ENCODE results near the gene SPDYE6. TPM values are rescaled to one million over a fixed set of nuclear protein-coding genes. Genes with fewer than 3 reads are reported as not detected.
"Not testable (repeated sequence)": the region's sequence is repeated elsewhere in the genome, so short reads cannot be mapped to it uniquely, and the experiment has no call there.

The SPDYE6 gene
- total RNA-seq, 1 donor from 2014 or later: not detected

DNA sequence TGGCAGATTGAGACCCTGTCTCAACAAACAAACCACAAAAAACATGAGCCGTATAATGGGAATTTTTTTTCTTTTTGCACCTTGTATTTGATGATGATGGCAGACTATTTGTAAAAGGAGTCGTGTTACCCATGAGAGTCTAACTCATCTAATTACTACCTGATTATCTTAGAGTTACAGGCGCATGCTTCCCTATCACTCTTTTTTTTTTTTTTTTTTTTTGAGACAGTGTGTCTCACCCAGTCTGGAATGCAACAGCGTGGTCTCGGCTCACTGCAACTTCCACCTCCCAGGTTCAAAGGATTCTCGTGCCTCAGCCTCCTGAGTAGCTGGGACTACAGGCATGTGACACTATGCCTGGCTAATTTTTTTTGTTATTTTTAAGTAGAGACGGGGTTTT lies 9.1 kb upstream of the SPDYE6 start:
- peaks cover 17% of the 10 kb centered on the region for H3K36me3 Mint-ChIP-seq (ENCODE audit: unreplicated experiment)
- H3K4me1 Mint-ChIP-seq (ENCODE audit: unreplicated experiment): peaks cover 14% of the 10 kb centered on the region
- H3K4me3 Mint-ChIP-seq (ENCODE audit: unreplicated experiment): peak overlapping the region; percentile 48
- not testable (repeated sequence) for H3K27me3 Mint-ChIP-seq (ENCODE audit: unreplicated experiment); DNase-seq (ENCODE audit: extremely low spot score, unreplicated experiment); H3K27ac Mint-ChIP-seq (ENCODE audit: unreplicated experiment); H3K9me3 Mint-ChIP-seq (ENCODE audit: unreplicated experiment)

DNA sequence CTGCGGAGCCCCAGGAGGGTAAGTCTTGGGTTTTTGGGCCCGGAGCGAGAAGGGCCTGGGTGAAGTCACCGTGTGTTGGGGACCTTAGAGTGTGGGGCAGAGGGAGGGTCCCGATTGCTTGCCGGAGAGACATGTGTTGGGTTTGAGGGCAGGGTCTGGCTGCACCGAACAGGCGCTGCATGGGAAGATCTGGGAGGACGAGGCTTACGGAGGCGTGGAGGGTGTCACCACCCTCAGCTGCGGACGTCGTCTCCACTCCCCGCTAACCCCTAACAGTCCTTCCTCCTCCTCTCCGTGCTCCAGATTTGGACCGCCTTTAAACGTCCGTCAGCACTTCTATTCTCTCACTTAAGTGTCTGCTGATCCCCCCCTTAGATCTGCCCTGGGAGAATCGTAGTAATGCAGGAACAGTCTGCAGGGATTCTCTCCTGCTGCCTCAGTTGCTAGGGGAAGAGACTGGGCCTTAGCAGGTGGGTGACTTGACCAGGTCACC lies 8.2 kb upstream of the SPDYE6 start:
- Mint-ChIP-seq H3K4me1 (ENCODE audit: unreplicated experiment) (peaks cover 14% of the 10 kb centered on the region), H3K36me3 (ENCODE audit: unreplicated experiment) (peaks cover 11% of the 10 kb centered on the region), H3K4me3 (ENCODE audit: unreplicated experiment) (peak overlapping the region; percentile 90), H3K27ac (ENCODE audit: unreplicated experiment) (peak overlapping the region; percentile 75)
- not testable (repeated sequence) for H3K9me3 Mint-ChIP-seq (ENCODE audit: unreplicated experiment); DNase-seq (ENCODE audit: extremely low spot score, unreplicated experiment); H3K27me3 Mint-ChIP-seq (ENCODE audit: unreplicated experiment)

DNA sequence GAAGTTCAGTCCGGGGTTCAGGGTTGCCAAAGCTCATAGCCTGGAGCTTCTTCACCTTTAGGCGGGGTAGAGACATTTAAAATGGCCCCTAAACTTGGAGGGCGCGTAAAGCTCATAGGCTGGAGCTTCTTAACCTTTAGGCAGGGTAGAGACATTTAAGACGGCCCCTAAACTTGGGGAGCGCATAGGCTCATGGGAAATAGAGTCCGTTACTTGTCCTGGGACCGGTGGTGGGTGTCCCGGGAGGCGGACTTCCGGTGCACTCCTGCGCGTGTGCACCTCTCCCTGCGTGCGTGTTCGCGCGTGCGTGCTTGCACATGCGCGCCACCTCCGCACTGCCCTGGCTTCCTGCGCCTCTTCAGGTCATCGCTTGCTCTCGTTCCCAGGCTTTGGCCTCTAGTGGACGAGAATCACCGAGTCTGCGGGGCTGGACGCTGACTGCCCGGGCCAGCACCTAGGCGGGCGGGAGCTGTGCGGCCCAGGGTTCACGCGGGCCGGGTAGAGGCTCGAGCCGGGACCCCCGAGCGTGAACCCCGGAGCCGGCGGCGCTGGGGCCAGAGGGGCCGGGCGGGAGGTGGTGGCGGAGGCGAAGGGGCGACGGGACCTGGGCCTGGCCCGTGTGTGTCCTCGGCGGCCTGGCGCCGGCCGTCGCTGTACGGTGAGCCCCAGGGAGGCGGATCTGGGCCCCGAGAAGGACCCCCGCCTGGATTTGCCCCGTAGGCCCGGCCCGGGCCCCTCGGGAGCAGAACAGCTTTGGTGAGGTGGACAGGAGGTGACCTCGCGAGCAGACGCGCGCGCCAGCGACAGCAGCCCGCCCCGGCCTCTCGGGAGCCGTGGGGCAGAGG lies 7.5 kb upstream of the SPDYE6 start:
- Mint-ChIP-seq H3K4me3 (ENCODE audit: unreplicated experiment) (peak overlapping the region; percentile 90), H3K4me1 (ENCODE audit: unreplicated experiment) (peaks cover 14% of the 10 kb centered on the region), H3K27ac (ENCODE audit: unreplicated experiment) (peak overlapping the region; percentile 89), H3K36me3 (ENCODE audit: unreplicated experiment) (peaks cover 11% of the 10 kb centered on the region)
- not testable (repeated sequence) for H3K9me3 Mint-ChIP-seq (ENCODE audit: unreplicated experiment); H3K27me3 Mint-ChIP-seq (ENCODE audit: unreplicated experiment)
- TF ChIP-seq, protein P1, sequence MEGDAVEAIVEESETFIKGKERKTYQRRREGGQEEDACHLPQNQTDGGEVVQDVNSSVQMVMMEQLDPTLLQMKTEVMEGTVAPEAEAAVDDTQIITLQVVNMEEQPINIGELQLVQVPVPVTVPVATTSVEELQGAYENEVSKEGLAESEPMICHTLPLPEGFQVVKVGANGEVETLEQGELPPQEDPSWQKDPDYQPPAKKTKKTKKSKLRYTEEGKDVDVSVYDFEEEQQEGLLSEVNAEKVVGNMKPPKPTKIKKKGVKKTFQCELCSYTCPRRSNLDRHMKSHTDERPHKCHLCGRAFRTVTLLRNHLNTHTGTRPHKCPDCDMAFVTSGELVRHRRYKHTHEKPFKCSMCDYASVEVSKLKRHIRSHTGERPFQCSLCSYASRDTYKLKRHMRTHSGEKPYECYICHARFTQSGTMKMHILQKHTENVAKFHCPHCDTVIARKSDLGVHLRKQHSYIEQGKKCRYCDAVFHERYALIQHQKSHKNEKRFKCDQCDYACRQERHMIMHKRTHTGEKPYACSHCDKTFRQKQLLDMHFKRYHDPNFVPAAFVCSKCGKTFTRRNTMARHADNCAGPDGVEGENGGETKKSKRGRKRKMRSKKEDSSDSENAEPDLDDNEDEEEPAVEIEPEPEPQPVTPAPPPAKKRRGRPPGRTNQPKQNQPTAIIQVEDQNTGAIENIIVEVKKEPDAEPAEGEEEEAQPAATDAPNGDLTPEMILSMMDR (IDR thresholded peaks at IDR 0.05): peak; percentile 10
- DNase-seq (ENCODE audit: extremely low spot score, unreplicated experiment): peak; percentile 97

DNA sequence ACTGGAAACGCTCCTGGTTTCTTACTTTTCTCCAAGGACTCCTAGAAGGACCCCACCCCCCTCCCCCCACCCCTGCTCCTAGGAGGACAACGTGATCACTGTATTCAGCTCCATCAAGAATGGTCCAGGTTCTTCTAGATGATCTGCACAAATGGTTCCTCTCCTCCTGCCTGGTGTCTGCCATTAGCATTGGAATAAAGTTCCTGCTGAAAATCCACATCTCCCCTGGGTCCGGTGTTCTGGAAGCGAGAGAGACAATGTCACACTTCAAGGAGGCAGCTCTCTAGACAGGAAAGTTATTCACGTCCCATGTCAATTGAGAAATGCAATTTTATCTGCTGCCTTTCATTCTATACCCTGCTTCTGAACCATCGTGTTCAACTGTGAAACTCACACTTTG lies 9.3 kb downstream of the SPDYE6 start:
- H3K4me3 Mint-ChIP-seq (ENCODE audit: unreplicated experiment); H3K36me3 Mint-ChIP-seq (ENCODE audit: unreplicated experiment); H3K27ac Mint-ChIP-seq (ENCODE audit: unreplicated experiment); DNase-seq (ENCODE audit: extremely low spot score, unreplicated experiment); H3K9me3 Mint-ChIP-seq (ENCODE audit: unreplicated experiment); H3K4me1 Mint-ChIP-seq (ENCODE audit: unreplicated experiment); H3K27me3 Mint-ChIP-seq (ENCODE audit: unreplicated experiment): not testable (repeated sequence)

DNA sequence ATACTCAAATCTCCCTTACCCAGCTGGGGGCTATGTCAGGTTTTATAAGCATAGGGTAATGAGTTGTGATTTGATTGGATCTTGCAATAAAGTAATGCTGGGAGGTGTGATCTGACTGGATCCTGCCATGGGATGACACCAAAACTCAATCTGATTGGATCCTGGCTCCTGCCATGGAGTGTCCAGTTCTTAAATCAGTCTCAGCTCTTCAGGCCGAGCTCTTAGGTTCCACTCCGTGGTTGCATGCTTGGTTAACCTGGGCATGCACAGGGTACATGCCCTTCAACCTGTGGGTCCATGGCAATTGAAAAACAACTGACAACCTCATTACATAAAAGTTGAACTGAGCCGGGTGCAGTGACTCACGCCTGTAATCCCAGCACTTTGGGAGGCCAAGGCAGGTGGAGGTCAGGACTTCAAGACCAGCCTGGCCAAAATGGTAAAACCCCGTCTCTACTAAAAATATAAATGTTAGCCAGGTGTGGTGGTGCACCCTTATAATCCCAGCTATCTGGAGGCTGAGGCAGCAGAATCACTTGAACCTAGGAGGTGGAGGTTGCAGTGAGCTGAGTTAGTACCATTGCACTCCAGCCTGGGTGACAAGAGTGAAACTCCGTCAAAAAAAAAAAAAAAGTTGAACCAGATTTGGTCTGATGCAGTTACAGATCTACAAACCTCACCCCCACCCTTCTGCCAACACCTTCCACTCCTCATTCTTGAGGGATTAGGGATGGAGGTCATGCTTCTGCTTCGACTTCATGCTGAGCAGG lies 15.5 kb downstream of the SPDYE6 start:
- DNase-seq (ENCODE audit: extremely low spot score, unreplicated experiment); H3K9me3 Mint-ChIP-seq (ENCODE audit: unreplicated experiment); H3K4me3 Mint-ChIP-seq (ENCODE audit: unreplicated experiment); H3K4me1 Mint-ChIP-seq (ENCODE audit: unreplicated experiment); H3K27ac Mint-ChIP-seq (ENCODE audit: unreplicated experiment); H3K27me3 Mint-ChIP-seq (ENCODE audit: unreplicated experiment); H3K36me3 Mint-ChIP-seq (ENCODE audit: unreplicated experiment): not testable (repeated sequence)

DNA sequence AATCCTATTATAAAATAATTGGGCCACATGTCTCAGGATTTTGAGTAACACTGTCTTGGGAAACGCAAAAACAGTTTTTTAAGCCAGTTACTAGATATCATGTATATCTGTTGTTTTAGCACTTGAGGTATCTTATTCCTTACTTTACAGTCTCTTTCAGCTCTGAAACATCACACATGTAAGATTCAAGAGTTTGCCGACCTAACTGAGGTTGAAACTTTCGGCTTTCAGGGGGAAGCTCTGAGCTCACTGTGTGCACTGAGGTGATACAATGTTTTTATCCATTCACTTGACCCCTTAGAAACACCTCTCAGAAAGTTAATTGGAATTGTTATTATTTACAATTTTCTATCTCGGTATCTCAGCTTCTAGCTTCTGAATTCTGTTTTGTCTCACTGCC lies 18.8 kb downstream of the SPDYE6 start:
- not testable (repeated sequence) for H3K9me3 Mint-ChIP-seq (ENCODE audit: unreplicated experiment); H3K4me1 Mint-ChIP-seq (ENCODE audit: unreplicated experiment); H3K4me3 Mint-ChIP-seq (ENCODE audit: unreplicated experiment); H3K27me3 Mint-ChIP-seq (ENCODE audit: unreplicated experiment); DNase-seq (ENCODE audit: extremely low spot score, unreplicated experiment); H3K36me3 Mint-ChIP-seq (ENCODE audit: unreplicated experiment); H3K27ac Mint-ChIP-seq (ENCODE audit: unreplicated experiment)

DNA sequence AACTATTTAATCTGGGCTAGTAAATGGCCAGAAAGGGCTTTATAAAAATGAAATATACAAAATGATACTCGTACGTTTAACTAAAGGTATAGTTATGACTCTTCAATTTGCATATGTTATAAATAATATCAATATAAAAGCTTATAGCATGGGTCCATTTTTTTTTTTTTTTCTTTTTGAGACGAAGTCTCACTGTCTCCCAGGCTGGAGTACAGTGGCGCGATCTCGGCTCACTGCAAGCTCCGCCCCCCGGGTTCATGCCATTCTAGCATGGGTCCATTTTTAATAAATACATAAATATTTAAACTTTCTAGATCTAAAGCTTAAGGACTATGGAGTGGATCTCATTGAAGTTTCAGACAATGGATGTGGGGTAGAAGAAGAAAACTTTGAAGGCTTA lies 19.2 kb downstream of the SPDYE6 start:
- H3K9me3 Mint-ChIP-seq (ENCODE audit: unreplicated experiment); DNase-seq (ENCODE audit: extremely low spot score, unreplicated experiment); H3K27me3 Mint-ChIP-seq (ENCODE audit: unreplicated experiment); H3K36me3 Mint-ChIP-seq (ENCODE audit: unreplicated experiment); H3K4me1 Mint-ChIP-seq (ENCODE audit: unreplicated experiment); H3K4me3 Mint-ChIP-seq (ENCODE audit: unreplicated experiment); H3K27ac Mint-ChIP-seq (ENCODE audit: unreplicated experiment): not testable (repeated sequence)

DNA sequence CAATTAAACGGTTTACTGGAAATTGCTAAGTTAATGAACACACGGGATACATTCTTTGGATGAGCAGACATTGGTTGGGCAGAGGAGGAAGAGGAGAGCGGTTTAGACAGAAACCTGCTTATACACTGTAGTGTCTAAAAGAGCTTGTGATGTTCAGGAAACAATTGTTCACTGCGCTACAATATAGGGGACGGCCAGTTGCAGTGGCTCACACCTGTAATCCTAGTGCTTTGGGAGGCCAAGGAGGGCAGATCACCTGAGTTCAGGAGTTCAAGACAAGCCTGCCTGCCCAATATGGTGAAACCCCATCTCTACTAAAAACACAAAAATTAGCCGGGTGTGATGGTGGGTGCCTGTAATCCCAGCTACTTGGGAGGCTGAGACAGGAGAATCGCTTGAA lies 20.7 kb downstream of the SPDYE6 start:
- H3K27me3 Mint-ChIP-seq (ENCODE audit: unreplicated experiment): peaks cover 21% of the 10 kb centered on the region
- not testable (repeated sequence) for H3K36me3 Mint-ChIP-seq (ENCODE audit: unreplicated experiment); DNase-seq (ENCODE audit: extremely low spot score, unreplicated experiment); H3K9me3 Mint-ChIP-seq (ENCODE audit: unreplicated experiment); H3K4me3 Mint-ChIP-seq (ENCODE audit: unreplicated experiment); H3K27ac Mint-ChIP-seq (ENCODE audit: unreplicated experiment); H3K4me1 Mint-ChIP-seq (ENCODE audit: unreplicated experiment)

DNA sequence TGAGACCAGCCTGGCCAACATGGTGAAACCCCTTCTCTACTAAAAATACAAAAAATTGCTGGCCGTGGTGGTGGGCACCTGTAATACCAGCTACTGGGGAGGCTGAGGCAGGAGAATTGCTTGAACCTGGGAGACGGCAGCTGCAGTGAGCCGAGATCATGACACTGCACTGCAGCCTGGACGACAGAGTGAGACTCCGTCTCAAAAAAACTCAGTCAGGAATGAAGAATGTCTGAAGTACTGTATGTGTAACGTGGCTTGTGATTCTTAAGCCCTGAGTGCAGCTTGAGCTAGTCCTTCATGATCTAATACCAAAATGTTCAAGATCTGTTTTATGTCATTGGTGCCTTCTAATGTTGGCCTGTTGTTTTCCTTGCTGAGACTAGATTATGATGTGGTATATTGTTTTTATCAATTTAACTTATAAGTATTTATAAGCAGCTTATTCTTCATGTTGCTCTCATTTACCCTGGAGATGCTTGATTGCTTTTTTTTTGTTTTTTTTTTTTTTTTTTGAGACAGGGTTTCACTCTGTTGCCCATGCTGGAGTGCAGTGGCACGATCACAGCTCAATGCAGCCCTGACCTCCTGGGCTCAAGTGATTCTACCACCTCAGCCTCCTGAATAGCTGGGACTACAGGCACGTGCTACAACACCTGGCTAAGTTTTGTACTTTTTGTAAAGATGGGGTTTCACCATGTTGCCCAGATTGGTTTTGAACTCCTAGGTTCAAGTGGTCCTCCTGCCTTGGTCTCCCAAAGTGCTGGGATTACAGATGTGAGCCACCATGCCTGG lies 25.4 kb downstream of the SPDYE6 start:
- H3K27me3 Mint-ChIP-seq (ENCODE audit: unreplicated experiment): peaks cover 46% of the 10 kb centered on the region

DNA sequence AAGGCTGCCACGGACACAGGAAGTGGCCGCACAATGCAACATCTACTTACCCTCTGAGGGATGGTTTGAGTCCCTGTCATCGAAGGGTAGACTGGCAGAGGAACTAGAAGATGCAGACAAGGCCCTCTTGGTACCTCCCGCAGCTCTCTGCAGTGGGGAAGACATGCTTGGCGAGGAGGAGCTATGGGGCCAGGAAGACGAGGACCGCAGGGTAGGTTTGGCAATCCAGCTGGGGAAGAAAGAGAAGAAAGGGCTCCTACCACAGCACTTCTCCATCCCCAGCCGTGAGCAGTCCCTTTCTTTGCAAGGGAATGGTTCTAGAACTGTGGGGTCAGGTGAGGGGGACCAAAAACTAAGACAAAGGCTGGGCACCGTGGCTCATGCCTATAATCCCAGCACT lies 26.9 kb downstream of the SPDYE6 start:
- not testable (repeated sequence) for H3K4me3 Mint-ChIP-seq (ENCODE audit: unreplicated experiment); H3K4me1 Mint-ChIP-seq (ENCODE audit: unreplicated experiment); H3K36me3 Mint-ChIP-seq (ENCODE audit: unreplicated experiment); H3K27ac Mint-ChIP-seq (ENCODE audit: unreplicated experiment); H3K9me3 Mint-ChIP-seq (ENCODE audit: unreplicated experiment); DNase-seq (ENCODE audit: extremely low spot score, unreplicated experiment)
- peaks cover 46% of the 10 kb centered on the region for H3K27me3 Mint-ChIP-seq (ENCODE audit: unreplicated experiment)

More for the DNA sequence above, 25.4 kb downstream of the SPDYE6 start:
- not testable (repeated sequence) for H3K36me3 Mint-ChIP-seq (ENCODE audit: unreplicated experiment); H3K9me3 Mint-ChIP-seq (ENCODE audit: unreplicated experiment); H3K4me3 Mint-ChIP-seq (ENCODE audit: unreplicated experiment); H3K27ac Mint-ChIP-seq (ENCODE audit: unreplicated experiment); H3K4me1 Mint-ChIP-seq (ENCODE audit: unreplicated experiment); DNase-seq (ENCODE audit: extremely low spot score, unreplicated experiment)

All from osteocyte (in vitro differentiated cells).